Amygdala (tissue), 56 donors: ENCODE data around the gene ROMO1.

ENCODE experiments used
- DNase-seq, 56 donors: peaks; one replicate each; lab custom pipeline; 2025; lab: John Stamatoyannopoulos, UW

ROMO1 gene

GRCh38 chr20:35699127-35699956 lies at the start of gene ROMO1, which contains the start of gene NFS1:
TSS of gene ROMO1 (plus strand) at chr20:35699405. CDS start at chr20:35699633, 228 bp downstream.
TSS of gene NFS1 (minus strand) at chr20:35699352. CDS start at chr20:35699288, 64 bp downstream.
- peak; percentile 18 to 90 (median 73) for DNase-seq

GRCh38 chr20:35650632-35651031 lies 48.6 kb upstream of the ROMO1 start:
- DNase-seq: no peak

- no peak for DNase-seq
These were observed 47.2 kb upstream of the ROMO1 start for GRCh38 chr20:35651958-35652357.

GRCh38 chr20:35652641-35653429 lies 46.4 kb upstream of the ROMO1 start:
- no peak for DNase-seq

- no peak for DNase-seq
These were observed 45.8 kb upstream of the ROMO1 start for GRCh38 chr20:35653430-35653734.

- no peak for DNase-seq
These were observed 45.3 kb upstream of the ROMO1 start for GRCh38 chr20:35653893-35654292.

GRCh38 chr20:35654415-35654814 lies 44.8 kb upstream of the ROMO1 start:
- no peak for DNase-seq

- DNase-seq: no peak
These were observed 41.9 kb upstream of the ROMO1 start for GRCh38 chr20:35657271-35657670.

GRCh38 chr20:35660122-35660937 lies 38.9 kb upstream of the ROMO1 start:
- DNase-seq: no peak

GRCh38 chr20:35661053-35661452 lies 38.2 kb upstream of the ROMO1 start:
- DNase-seq: no peak

GRCh38 chr20:35661908-35662307 lies 37.3 kb upstream of the ROMO1 start:
- DNase-seq: no peak

GRCh38 chr20:35662551-35662950 lies 36.7 kb upstream of the ROMO1 start:
- no peak for DNase-seq

GRCh38 chr20:35663516-35664465 lies 35.4 kb upstream of the ROMO1 start:
- DNase-seq: peak in 31 of 56 donors; percentile 5 to 47 (median 27)

GRCh38 chr20:35664466-35665206 lies 34.6 kb upstream of the ROMO1 start, which contains the start of the genes CPNE1 and RBM12:
TSS of gene CPNE1 (minus strand) at chr20:35664900. CDS start at chr20:35632923, 31,977 bp downstream.
TSS of gene RBM12 (minus strand) at chr20:35664900. CDS start at chr20:35655322, 9,578 bp downstream.
- DNase-seq: peak; percentile 64 to 95 (median 88)

GRCh38 chr20:35665949-35666288 lies 33.3 kb upstream of the ROMO1 start:
- no peak for DNase-seq

- no peak for DNase-seq
These were observed 30.0 kb upstream of the ROMO1 start for GRCh38 chr20:35669221-35669620.

GRCh38 chr20:35669681-35670080 lies 29.5 kb upstream of the ROMO1 start:
- no peak for DNase-seq

- DNase-seq: no peak
These were observed 25.3 kb upstream of the ROMO1 start for GRCh38 chr20:35673884-35674283.

- no peak for DNase-seq
These were observed 24.3 kb upstream of the ROMO1 start for GRCh38 chr20:35674921-35675320.
